ENCODE measurements around the gene PRKAR1B. TPM values are rescaled to one million over a fixed set of nuclear protein-coding genes. Genes with fewer than 3 reads are reported as not detected.

PRKAR1B gene
- polyA plus RNA-seq, 5 donors: 28.8 to 46.7 (median 34.7) TPM

DNA sequence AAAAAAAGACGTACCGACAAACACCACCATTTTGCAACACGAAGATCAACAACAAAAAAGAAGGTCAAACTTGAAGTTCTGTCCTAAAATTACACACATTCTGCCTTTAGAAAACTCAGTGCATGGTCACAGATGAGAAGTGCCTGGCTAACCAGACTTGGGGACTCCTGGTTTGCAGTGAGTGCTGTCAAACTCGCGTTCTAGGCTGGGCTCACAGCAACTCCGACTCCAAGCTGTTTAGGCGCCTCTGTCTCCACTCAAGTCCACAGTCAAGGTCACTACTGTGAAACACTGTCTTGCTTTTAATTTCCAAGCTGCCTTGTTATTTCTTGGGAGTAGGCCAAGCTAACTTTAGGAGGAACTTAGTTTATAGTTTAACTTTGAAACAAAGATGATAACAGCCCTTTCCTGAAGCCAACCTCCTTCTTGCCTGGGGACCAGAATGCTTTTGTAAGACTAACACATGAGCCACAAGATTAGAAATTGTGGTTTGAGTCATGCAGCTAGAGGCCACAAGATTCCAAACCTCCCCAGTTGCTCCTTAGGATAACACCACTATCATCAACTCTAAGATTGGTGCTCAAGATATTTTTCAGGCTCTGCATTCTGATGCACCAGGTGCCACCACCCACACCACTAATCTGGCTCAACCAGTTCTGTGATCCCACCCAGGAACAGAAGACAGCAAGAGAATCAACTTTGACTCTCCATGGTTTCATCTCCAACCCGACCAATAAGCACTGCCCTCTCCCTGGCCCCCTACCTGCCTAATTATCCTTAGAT, 1.7 kb downstream of the PRKAR1B start:
- DNase-seq: no peak

- no peak for DNase-seq
Measured at GRCh38 chr7:724298-724697, 2.8 kb downstream of the PRKAR1B start.

DNA sequence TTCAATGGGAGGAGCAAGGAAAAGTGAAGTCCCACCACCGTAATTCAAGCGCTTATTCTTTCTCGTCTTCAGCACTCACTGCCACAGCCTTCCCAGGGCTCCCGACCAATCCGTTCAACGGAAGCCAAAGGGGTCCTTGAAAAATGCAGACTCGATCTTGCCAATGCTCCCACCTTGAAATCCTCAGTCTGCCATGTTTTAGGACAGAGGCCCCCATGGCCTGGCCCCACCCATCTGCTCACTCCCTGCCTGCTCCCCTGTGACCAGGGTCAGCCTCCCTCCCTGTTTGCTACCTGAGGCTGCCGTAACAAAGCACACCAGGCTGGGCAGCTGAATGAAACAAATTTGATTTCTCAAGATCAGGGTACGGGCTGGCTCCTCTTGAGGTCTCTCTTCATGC, 3.5 kb downstream of the PRKAR1B start:
- DNase-seq: no peak

DNA sequence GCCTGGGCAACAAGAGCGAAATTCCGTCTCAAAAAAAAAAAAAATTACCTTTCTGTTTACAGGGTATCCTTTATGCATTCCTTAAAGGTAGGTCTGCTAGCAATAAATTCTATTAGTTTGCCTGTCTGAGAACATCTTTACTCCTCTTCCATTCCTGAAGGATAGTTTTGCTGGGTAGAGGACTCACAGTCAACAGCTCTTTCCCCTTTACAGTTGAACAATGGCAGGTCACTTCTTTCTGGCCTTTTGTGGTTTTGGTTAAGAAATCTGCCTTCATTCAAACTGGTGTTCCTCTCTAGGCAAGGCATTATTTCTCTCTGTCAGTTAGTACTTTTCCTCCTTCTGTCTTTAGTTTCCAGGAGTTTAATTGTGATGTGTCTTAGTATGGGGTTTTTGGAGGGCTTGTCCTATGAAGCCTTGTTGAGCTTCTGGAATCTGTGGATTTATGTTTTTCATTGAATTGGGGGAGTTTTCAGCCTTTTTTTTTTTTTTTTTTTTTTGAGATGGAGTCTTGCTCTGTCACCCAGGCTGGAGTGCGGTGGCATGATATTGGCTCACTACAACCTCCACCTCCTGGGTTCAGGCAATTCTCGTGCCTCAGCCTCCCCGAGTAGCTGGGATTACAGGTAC, 5.3 kb downstream of the PRKAR1B start:
- no peak for DNase-seq

GRCh38 chr7:716636-717035, 10.4 kb downstream of the PRKAR1B start:
- no peak for DNase-seq

- no peak for DNase-seq
Measured at GRCh38 chr7:716222-716621, 10.9 kb downstream of the PRKAR1B start.

GRCh38 chr7:714251-714671, 12.8 kb downstream of the PRKAR1B start:
- no peak for DNase-seq

DNA sequence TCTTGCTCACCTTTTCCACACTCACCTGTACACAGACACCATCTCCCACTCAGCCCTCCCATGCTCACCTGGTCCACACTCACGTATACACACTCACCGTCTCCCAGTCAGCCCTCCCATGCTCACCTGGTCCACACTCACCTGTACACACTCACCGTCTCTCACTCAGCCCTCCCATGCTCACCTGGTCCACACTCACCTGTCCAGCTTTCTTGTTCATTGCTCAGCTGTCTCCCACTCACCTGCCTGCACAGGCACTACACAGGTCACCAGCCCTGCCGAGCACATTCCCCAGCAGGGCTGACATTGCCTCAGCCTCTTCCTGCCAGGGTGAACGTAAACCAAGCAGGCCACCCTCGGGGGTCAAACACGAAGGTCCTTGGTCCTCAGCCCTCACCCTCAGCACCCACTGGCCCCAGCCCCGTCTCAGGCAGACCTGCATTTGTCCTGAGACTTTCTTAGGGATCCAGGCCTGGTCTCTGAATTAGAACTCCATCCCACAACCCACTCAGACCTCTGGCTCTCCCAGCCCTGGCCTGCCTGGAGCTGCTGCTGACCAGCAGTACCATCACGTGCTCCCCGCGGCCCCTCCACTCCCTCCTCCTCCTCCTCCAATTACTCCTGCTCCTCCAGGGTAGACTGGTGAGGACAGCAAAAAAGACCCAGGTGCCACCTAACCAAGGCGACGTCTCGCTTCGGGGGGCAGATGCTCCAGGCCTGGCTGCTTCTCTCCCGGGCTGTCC, 13.4 kb downstream of the PRKAR1B start:
- DNase-seq: no peak

- no peak for DNase-seq
Measured at GRCh38 chr7:713139-713457, 14.0 kb downstream of the PRKAR1B start.

GRCh38 chr7:712381-713138, 14.5 kb downstream of the PRKAR1B start:
- DNase-seq: no peak

DNA sequence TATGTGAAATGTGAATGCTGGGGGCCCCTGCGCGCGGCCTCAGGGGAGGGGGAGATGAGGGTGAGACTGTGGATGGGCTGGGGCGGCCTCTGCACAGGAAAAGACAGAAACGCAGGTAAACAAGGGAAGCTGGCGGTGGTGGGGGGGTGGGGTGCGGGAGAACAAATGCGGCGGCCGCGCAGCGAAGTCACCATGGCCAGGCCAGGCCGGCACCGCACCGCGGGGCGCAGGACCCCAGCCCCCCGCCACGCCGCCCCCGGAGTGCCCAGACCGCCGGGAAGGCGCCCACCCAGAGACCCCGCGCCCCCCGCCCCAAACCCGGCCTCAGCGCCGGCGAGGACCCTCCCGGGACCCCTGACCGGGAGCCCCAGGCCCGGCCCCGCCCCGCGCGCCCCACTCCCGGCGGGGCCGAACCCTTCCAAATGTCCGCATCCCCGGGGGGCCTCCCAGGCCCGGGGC, 15.1 kb downstream of the PRKAR1B start:
- DNase-seq: no peak

DNA sequence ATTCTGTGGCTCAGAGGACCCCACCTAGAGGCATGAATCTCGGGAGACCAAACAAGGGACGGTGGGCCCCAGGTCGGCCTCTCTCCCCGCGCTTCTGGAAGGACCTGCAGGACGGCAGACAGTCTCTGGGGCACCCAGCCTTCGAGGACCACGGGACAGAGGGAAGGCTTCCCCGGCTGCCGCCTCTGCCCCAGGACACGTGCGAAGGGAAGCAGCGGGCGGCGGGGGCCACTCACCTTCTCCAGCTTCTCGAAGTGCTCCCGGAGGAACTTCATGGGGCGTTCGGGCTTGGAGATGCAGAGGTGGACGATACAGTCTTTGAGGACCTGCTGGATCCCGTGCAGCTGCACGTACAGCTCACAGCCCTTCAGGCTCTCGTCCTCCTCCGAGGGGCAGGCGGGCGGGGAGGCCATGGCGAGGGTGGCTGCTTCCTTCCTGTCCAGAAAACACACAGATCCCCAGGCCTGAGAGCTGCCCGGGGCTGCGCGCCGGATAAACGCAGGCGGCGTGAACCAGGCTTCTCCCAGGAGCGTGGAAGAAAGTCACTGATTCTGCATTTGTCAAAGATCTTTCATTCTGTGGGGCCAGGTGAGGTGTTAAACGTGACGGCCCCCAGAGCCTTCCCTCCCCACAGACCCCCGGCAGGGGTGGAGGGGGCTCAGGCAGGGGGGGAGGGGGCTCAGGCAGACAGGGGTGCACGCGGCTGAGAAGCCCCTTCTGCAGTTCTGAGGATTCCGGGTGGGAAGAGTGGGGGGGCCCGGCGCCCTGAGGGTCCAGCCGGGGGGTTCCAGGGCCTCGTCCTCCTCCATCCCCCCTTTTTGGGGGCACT, 15.8 kb downstream of the PRKAR1B start:
- DNase-seq: no peak

DNA sequence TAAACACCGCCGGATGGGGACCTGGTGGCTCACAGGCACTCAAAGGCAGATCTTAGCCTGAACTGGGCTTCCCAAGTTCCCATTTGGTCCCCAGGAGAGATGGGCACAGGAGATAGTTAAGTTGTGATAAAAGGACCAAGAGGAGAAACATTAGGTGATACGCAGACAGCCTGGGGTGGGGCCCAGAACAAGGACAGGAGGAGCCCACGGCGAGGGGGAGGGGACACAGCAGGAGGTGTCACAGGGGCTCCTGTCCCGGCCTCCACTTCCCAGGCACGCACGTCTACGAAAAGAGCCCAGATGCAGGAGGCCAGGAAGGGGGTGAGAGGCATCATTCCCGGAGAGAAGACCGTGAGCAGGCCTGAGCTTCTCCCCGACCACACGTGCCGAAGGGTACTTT, 16.9 kb downstream of the PRKAR1B start:
- DNase-seq: no peak

GRCh38 chr7:707296-708000, 19.6 kb downstream of the PRKAR1B start:
- no peak for DNase-seq

GRCh38 chr7:706721-707120, 20.4 kb downstream of the PRKAR1B start:
- no peak for DNase-seq

DNA sequence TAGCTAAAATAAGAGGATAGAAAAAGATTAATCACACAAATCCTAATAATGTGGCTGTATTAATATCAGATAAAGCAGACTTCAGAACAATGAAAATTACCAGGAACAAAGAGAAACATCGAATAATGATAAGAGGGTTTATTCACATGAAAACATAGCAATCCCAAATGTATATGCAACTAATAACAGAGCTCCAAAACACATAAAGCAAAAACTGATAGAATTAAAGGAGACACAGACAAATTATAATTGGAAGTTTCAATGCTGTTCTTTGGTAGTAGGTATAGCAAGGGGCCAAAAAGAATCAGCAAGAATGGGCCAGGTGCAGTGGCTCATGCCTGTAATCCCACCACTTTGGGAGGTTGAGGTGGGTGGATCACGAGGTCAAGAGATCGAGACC, 24.0 kb downstream of the PRKAR1B start:
- no peak for DNase-seq

GRCh38 chr7:701086-701671, 25.9 kb downstream of the PRKAR1B start:
- no peak for DNase-seq

DNA sequence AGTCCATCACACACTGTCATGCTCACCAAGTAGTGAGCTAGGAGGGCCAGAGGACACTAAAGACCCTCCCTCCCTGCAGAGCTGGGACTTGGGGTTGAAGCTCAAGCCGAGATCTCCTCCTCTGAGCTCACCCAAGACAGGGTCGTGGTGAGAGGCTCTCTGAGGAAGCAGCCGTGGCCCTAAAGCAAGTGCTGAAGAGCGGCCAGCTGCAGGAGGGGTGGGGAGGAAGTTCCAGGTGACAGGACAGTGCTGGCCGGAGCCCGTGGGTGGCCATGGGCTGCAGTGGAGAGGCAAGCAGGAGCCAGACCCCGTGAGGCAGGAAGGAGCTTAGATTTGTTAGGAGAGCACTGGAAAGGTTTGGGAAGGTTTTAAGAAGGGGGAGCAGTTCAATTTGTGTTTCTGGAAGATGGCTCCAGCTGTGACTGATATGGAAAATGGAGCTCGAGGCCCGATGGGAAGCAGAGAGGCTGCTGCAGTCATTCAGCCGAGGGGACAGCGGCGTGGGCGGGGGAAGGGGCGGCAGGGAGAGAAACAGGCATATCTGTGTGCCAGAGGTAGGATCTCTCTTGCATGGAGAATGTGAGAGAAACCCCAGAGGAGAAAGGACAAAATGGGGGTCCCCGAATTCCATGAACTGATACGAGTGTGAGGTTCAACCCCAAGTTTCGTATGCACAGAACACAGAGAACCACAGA, 27.5 kb downstream of the PRKAR1B start:
- no peak for DNase-seq
